ENCODE results near the gene SFMBT2.

The SFMBT2 gene

GRCh38 chr10:7410301-7410861 lies 453 bp downstream of the SFMBT2 start:
- no peak for TF ChIP-seq ARNT (IDR thresholded peaks at IDR 0.05)
- TF ChIP-seq BHLHE40 (IDR thresholded peaks at IDR 0.05; ENCODE audit: borderline replicate concordance): no peak
- no peak for TF ChIP-seq SP1 (IDR thresholded peaks at IDR 0.05)
- no peak for TF ChIP-seq L3MBTL2 (conservative IDR thresholded peaks at IDR 0.05)
- TF ChIP-seq PKNOX1 (IDR thresholded peaks at IDR 0.05): no peak
- no peak for TF ChIP-seq HDGF (IDR thresholded peaks at IDR 0.05; ENCODE audit: borderline replicate concordance)
- TF ChIP-seq NFRKB (IDR thresholded peaks at IDR 0.05): no peak
- TF ChIP-seq LEF1 (IDR thresholded peaks at IDR 0.05; ENCODE audit: borderline replicate concordance): no peak
- no peak for TF ChIP-seq FOXM1 (IDR thresholded peaks at IDR 0.05; ENCODE audit: borderline replicate concordance)
- TF ChIP-seq TARDBP (IDR thresholded peaks at IDR 0.05): no peak
- TF ChIP-seq FOXA1 (IDR thresholded peaks at IDR 0.05): no peak
- TF ChIP-seq SUZ12 (IDR thresholded peaks at IDR 0.05): no peak
- no peak for TF ChIP-seq FOXK2 (IDR thresholded peaks at IDR 0.05)
- TF ChIP-seq ZNF384 (IDR thresholded peaks at IDR 0.05): no peak
- POLR2A ChIA-PET: interaction anchor here (0.7 to 1.7 kb wide), 9 partner anchors 10 to 283 kb away, joined by 3 to 8 read pairs (median 4); no protein-coding TSS in a partner anchor
- CTCF ChIA-PET: interaction anchor here (0.6 to 1.2 kb wide), 5 partner anchors 9 to 681 kb away, joined by 3 to 5 read pairs (median 3); no protein-coding TSS in a partner anchor
- no peak for DNase-seq (ENCODE audit: extremely low spot score)

GRCh38 chr10:7409732-7410168 lies 1.1 kb downstream of the SFMBT2 start:
- ChIA-PET CTCF (no interaction called here), POLR2A (interaction anchor here (0.7 to 1.7 kb wide), 4 partner anchors 19 to 586 kb away, joined by 3 to 5 read pairs (median 4); no protein-coding TSS in a partner anchor)
- TF ChIP-seq FOXK2 (IDR thresholded peaks at IDR 0.05): no peak
- no peak for TF ChIP-seq NFRKB (IDR thresholded peaks at IDR 0.05)
- TF ChIP-seq LEF1 (IDR thresholded peaks at IDR 0.05; ENCODE audit: borderline replicate concordance): no peak
- no peak for TF ChIP-seq SUZ12 (IDR thresholded peaks at IDR 0.05)
- no peak for TF ChIP-seq ZNF384 (IDR thresholded peaks at IDR 0.05)
- no peak for TF ChIP-seq ARNT (IDR thresholded peaks at IDR 0.05)
- no peak for TF ChIP-seq BHLHE40 (IDR thresholded peaks at IDR 0.05; ENCODE audit: borderline replicate concordance)
- no peak for TF ChIP-seq L3MBTL2 (conservative IDR thresholded peaks at IDR 0.05)
- TF ChIP-seq HDGF (IDR thresholded peaks at IDR 0.05; ENCODE audit: borderline replicate concordance): no peak
- TF ChIP-seq TARDBP (IDR thresholded peaks at IDR 0.05): no peak
- no peak for TF ChIP-seq SP1 (IDR thresholded peaks at IDR 0.05)
- TF ChIP-seq CTBP1 (IDR thresholded peaks at IDR 0.05; ENCODE audit: borderline replicate concordance): no peak
- no peak for TF ChIP-seq FOXM1 (IDR thresholded peaks at IDR 0.05; ENCODE audit: borderline replicate concordance)
- no peak for TF ChIP-seq PKNOX1 (IDR thresholded peaks at IDR 0.05)
- TF ChIP-seq FOXA1 (IDR thresholded peaks at IDR 0.05): no peak
- TF ChIP-seq ELF4 (IDR thresholded peaks at IDR 0.05): no peak
- no peak for DNase-seq (ENCODE audit: extremely low spot score)

GRCh38 chr10:7409045-7409731 lies 1.6 kb downstream of the SFMBT2 start:
- DNase-seq (ENCODE audit: extremely low spot score): peak; percentile 42
- CTCF ChIA-PET: interaction anchor here (1.1 to 1.7 kb wide), 2 partner anchors 108 to 140 kb away, joined by 4 to 7 read pairs; no protein-coding TSS in a partner anchor
- POLR2A ChIA-PET: interaction anchor here (0.7 to 1.1 kb wide), 7 partner anchors 14 to 585 kb away, joined by 3 read pairs; no protein-coding TSS in a partner anchor
- TF ChIP-seq L3MBTL2 (conservative IDR thresholded peaks at IDR 0.05): peak; percentile 88
- no peak for TF ChIP-seq BHLHE40 (IDR thresholded peaks at IDR 0.05; ENCODE audit: borderline replicate concordance)
- TF ChIP-seq ZNF384 (IDR thresholded peaks at IDR 0.05): no peak
- TF ChIP-seq LEF1 (IDR thresholded peaks at IDR 0.05; ENCODE audit: borderline replicate concordance): no peak
- TF ChIP-seq SUZ12 (IDR thresholded peaks at IDR 0.05): no peak
- peak; percentile 91 for TF ChIP-seq PKNOX1 (IDR thresholded peaks at IDR 0.05)

- POLR2A ChIA-PET: interaction anchor here (0.7 to 1.1 kb wide), 6 partner anchors 15 to 111 kb away, joined by 3 read pairs; no protein-coding TSS in a partner anchor
- peak; percentile 60 for DNase-seq (ENCODE audit: extremely low spot score)
- CTCF ChIA-PET: interaction anchor here (0.7 to 1.7 kb wide), 3 partner anchors 49 to 139 kb away, joined by 3 to 7 read pairs (median 4); no protein-coding TSS in a partner anchor
- TF ChIP-seq PKNOX1 (IDR thresholded peaks at IDR 0.05): no peak
- peak; percentile 63; the same call in 1 of the 2 replicates for TF ChIP-seq L3MBTL2 (conservative IDR thresholded peaks at IDR 0.05)
- no peak for TF ChIP-seq FOXA1 (IDR thresholded peaks at IDR 0.05)
- no peak for TF ChIP-seq CTBP1 (IDR thresholded peaks at IDR 0.05; ENCODE audit: borderline replicate concordance)
- no peak for TF ChIP-seq LEF1 (IDR thresholded peaks at IDR 0.05; ENCODE audit: borderline replicate concordance)
Observed at GRCh38 chr10:7408291-7409044, 2.4 kb downstream of the SFMBT2 start.

All from HEK293T (cell line).